Left lung (tissue), 10 donors: ENCODE measurements around the gene OR10G7. TPM values are rescaled to one million over a fixed set of nuclear protein-coding genes. Genes with fewer than 3 reads are reported as not detected.
"Not testable (repeated sequence)": the region's sequence is repeated elsewhere in the genome, so short reads cannot be mapped to it uniquely, and the experiment has no call there.

ENCODE experiments used
- ATAC-seq: fragments of 200-7000 bp; cut with Tn5 transposase; one replicate; pipeline ENCODE4 v1.9.1; 2020; ENCODE audit warnings: moderate library complexity
- DNase-seq, 4 donors: peaks; one replicate each; pipeline ENCODE4 v3.0.0-alpha.2; 2013 to 2020
- H3K27ac ChIP-seq, 2 donors: fragments of 200-600 bp; sonication (generic) in 1 of 2; one replicate each; pipeline versions ENCODE4 v1.5.0 to v1.8.0; 2020 to 2021
- H3K27me3 ChIP-seq, 2 donors: fragments of 200-600 bp; sonication (generic) in 1 of 2; one replicate each; pipeline versions ENCODE4 v1.5.0 to v1.8.0; 2020 to 2021
- H3K36me3 ChIP-seq, 2 donors: fragments of 200-600 bp; sonication (generic) in 1 of 2; one replicate each; pipeline versions ENCODE4 v1.5.0 to v1.8.0; 2020 to 2021
- H3K4me1 ChIP-seq, 2 donors: fragments of 200-600 bp; one replicate each; pipeline ENCODE4 v1.8.0; 2021
- H3K4me3 ChIP-seq, 2 donors: fragments of 200-600 bp; sonication (generic) in 1 of 2; one replicate each; pipeline versions ENCODE4 v1.5.0 to v1.8.0; 2020 to 2021; ENCODE audit warnings: mild to moderate bottlenecking in 1 of 2
- H3K9me3 ChIP-seq, 2 donors: fragments of 200-600 bp; sonication (generic) in 1 of 2; one replicate each; pipeline versions ENCODE4 v1.5.0 to v1.8.0; 2020 to 2021
- intact Hi-C, 2 donors: fragments of 100-400 bp; cut with DNase I; formaldehyde crosslinking; loops; one replicate each; pipeline versions ENCODE4 v1.11.2 to v1.14.2; 2022
- polyA plus RNA-seq, 6 donors: library from polyadenylated mRNA; unstranded; fragments of 120-200 nt; gene quantifications; one replicate each; pipeline ENCODE4 v1.2.1, GENCODE V29; 2013; ENCODE audit not compliant: insufficient read length in 6 of 6
- total RNA-seq, 2 donors: library from RNA; stranded (reverse); fragmentation: NEBNext Ultra II Directional; extraction: Animal tissue kit (Norgen Biotek cat#: 25700); gene quantifications; one replicate each; pipeline ENCODE4 v1.2.1, GENCODE V29; 2021
- TF ChIP-seq, protein P1 (sequence below), 2 donors: fragments of 200-600 bp; sonication (generic) in 1 of 2; IDR thresholded peaks; one replicate each; pipeline versions ENCODE4 v1.5.0 to v1.8.0; 2021; ENCODE audit warnings: antibody characterized with exemption in 2 of 2
- donor health status: DM: no; HTN: yes; CAD: no.
- donor health status: DM: no; HTN: no; CAD: no.

OR10G7 gene
- total and polyA plus RNA-seq, 8 donors = not detected

DNA sequence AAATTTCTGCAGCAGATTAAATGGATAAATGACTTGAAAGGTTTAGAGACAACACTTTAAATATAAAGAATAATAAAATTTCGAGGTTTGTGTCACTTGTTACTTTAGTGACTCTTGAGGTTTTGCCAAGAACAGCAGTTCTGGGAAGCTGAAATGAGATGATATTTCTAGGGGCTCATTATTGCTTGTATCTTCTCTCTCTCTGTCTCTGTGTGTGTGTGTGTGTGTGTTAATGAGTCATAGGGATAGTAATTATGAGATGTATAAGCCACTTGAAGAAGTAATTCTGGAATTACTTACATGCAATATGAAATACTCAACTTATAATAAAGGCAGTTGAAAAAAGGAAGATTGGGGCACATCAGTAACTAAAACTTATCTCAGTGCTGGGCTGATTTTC, 9.6 kb upstream of the OR10G7 start:
- TF ChIP-seq, protein P1, sequence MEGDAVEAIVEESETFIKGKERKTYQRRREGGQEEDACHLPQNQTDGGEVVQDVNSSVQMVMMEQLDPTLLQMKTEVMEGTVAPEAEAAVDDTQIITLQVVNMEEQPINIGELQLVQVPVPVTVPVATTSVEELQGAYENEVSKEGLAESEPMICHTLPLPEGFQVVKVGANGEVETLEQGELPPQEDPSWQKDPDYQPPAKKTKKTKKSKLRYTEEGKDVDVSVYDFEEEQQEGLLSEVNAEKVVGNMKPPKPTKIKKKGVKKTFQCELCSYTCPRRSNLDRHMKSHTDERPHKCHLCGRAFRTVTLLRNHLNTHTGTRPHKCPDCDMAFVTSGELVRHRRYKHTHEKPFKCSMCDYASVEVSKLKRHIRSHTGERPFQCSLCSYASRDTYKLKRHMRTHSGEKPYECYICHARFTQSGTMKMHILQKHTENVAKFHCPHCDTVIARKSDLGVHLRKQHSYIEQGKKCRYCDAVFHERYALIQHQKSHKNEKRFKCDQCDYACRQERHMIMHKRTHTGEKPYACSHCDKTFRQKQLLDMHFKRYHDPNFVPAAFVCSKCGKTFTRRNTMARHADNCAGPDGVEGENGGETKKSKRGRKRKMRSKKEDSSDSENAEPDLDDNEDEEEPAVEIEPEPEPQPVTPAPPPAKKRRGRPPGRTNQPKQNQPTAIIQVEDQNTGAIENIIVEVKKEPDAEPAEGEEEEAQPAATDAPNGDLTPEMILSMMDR (IDR thresholded peaks at IDR 0.05) = no peak
- Histone ChIP-seq H3K4me3 (no peak overlapping the region), H3K36me3 (no peaks in the 10 kb centered on the region), H3K4me1 (no peaks in the 10 kb centered on the region), H3K27ac (no peak overlapping the region), H3K27me3 (no peaks in the 10 kb centered on the region), H3K9me3 (no peaks in the 10 kb centered on the region)
- intact Hi-C loops = no loop called here
- DNase-seq = no peak
- ATAC-seq = no peak

DNA sequence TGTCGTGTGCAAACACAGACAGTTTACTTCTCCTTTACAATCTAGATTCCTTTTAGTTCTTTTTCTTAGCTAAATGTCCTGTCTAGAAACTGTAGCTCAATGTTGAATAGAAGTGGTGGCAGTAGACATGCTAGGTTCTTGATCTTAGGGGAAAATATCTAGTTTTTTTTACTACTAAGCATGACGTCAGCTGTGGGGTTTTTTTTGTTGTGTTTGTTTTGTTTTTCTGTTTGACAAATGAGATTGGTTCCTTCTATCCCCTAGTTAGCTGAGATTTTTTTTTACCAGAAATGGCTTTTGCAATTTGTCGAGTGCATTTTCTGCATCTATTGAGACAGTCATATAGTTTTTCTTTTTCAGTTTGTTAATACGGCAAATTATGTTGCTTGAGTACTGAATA, 2.3 kb upstream of the OR10G7 start:
- TF ChIP-seq, protein P1 (IDR thresholded peaks at IDR 0.05) = no peak
- Histone ChIP-seq H3K4me1 (no peaks in the 10 kb centered on the region), H3K9me3 (no peaks in the 10 kb centered on the region), H3K4me3 (no peak overlapping the region), H3K27me3 (no peaks in the 10 kb centered on the region), H3K27ac (no peak overlapping the region), H3K36me3 (no peaks in the 10 kb centered on the region)
- DNase-seq = no peak
- intact Hi-C loops = no loop called here
- ATAC-seq = no peak

DNA sequence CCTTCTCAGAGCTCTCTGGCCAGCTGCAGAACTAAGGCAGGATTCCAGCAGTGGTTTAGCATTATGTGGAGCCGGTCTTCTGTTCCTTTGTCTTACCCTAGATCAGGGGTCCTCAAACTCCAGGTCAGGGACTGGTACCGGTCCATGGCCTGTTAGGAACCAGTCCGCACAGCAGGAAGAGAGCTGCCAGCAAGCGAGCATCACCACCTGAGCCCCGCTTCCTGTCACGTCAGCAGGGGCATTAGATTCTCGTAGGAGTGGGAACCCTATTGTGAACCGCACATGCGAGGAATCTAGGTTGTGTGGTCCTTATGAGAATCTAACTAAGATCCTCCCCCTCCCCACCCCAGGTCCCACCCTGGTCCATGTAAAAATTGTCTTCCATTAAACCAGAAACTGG, 1.6 kb downstream of the OR10G7 start:
- Histone ChIP-seq H3K27ac (no peak overlapping the region), H3K36me3 (no peaks in the 10 kb centered on the region), H3K27me3 (no peaks in the 10 kb centered on the region), H3K4me3 (no peak overlapping the region), H3K9me3 (no peaks in the 10 kb centered on the region), H3K4me1 (no peaks in the 10 kb centered on the region)
- TF ChIP-seq, protein P1 (IDR thresholded peaks at IDR 0.05) = no peak
- ATAC-seq = no peak
- intact Hi-C loops = no loop called here
- no peak for DNase-seq

DNA sequence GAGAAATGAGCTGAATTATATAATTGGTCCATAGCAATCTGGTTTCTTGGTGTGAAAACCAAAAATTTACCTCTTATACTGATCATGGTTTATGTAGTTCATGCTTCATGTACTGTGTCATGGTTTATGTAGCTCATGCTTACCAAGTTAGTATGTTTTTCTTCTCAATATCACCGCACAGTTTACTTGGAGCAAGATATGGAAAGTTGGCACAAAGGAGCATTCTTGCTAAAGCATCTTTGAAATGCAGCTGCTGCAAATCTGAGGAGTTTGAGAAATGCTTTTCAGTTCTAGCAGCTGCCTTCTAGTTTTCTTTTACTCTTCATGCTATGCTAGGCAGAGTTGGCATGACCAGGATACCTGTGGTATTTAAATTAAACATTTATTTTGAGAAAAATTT, 4.5 kb downstream of the OR10G7 start:
- no peak for DNase-seq

DNA sequence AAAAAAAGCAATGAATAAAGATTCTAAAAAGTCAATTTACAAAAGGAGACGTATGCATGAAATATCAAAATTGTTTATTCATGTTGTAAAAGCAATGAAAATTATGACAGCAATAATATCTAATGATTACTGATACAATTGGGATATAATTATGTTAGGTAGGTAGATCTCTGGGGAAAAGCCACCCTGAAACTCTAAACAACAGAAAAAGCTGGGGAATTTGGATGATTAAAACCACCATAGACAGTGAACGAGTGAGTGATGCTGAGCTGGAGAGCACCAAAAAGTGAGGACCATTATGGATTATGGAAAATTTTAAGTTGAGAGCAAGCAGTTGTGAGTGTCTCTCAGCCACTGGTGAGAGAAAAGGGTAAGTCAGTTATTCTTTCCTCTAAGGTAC, 14.6 kb downstream of the OR10G7 start, which contains the start of gene OR10G8:
Gene OR10G8, plus strand, starts transcription at position 301 of the 400 bp plus-strand sequence. CDS start 2,825 bp downstream, outside the sequence.
- H3K4me3 ChIP-seq = no peak within 1 kb of the TSS
- no peak for ATAC-seq
- H3K27me3 ChIP-seq = no peaks in the 10 kb centered on the region
- TF ChIP-seq, protein P1 (IDR thresholded peaks at IDR 0.05) = no peak
- no peaks in the 10 kb centered on the region for H3K4me1 ChIP-seq
- intact Hi-C loops = no loop called here
- no peaks in the 10 kb centered on the region for H3K9me3 ChIP-seq
- no peak for DNase-seq
- H3K27ac ChIP-seq = no peak within 1 kb of the TSS
- H3K36me3 ChIP-seq = no peaks in the 10 kb centered on the region

More for the DNA sequence above, 4.5 kb downstream of the OR10G7 start:
- Histone ChIP-seq H3K4me3 (no peak overlapping the region), H3K27ac (no peak overlapping the region), H3K9me3 (no peaks in the 10 kb centered on the region), H3K36me3 (no peaks in the 10 kb centered on the region), H3K4me1 (no peaks in the 10 kb centered on the region), H3K27me3 (no peaks in the 10 kb centered on the region)
- TF ChIP-seq, protein P1 (IDR thresholded peaks at IDR 0.05) = no peak
- intact Hi-C loops = no loop called here
- no peak for ATAC-seq

DNA sequence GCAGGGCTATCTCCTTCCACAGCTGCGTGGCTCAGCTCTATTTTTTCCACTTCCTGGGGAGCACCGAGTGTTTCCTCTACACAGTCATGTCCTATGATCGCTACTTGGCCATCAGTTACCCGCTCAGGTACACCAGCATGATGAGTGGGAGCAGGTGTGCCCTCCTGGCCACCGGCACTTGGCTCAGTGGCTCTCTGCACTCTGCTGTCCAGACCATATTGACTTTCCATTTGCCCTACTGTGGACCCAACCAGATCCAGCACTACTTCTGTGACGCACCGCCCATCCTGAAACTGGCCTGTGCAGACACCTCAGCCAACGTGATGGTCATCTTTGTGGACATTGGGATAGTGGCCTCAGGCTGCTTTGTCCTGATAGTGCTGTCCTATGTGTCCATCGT, 25.3 kb downstream of the OR10G7 start:
- H3K27ac ChIP-seq, H3K9me3 ChIP-seq, DNase-seq, ATAC-seq, H3K27me3 ChIP-seq, H3K36me3 ChIP-seq, H3K4me1 ChIP-seq, H3K4me3 ChIP-seq, intact Hi-C loops: not testable (repeated sequence)
